HepG2 (cell line): ENCODE data around the gene MAPK6. TPM values are rescaled to one million over a fixed set of nuclear protein-coding genes. Genes with fewer than 3 reads are reported as not detected.

Experiments
- GTF2F1 ChIP-seq: fragments of 150-350 bp; IDR thresholded peaks from 2 replicates; pipeline ENCODE4 v1.6.1; 2014; ENCODE audit warnings: low read length
- HHEX ChIP-seq: IDR thresholded peaks from 2 replicates; pipeline ENCODE4 v1.6.1; 2016; ENCODE audit warnings: control low read depth
- PITX1 ChIP-seq: sonication (generic); formaldehyde crosslinking; IDR thresholded peaks from 2 replicates; pipeline ENCODE4 v1.5.1; 2020; ENCODE audit warnings: mild to moderate bottlenecking, missing genetic modification reagents
- ZFYVE20 ChIP-seq: sonication (generic); formaldehyde crosslinking; IDR thresholded peaks from 2 replicates; pipeline ENCODE4 v1.8.0; 2023; ENCODE audit warnings: low read depth, mild to moderate bottlenecking, moderate library complexity, missing genetic modification reagents, borderline replicate concordance
- ZNF441 ChIP-seq: sonication (generic); formaldehyde crosslinking; IDR thresholded peaks from 2 replicates; pipeline ENCODE4 v1.7.0; 2021; ENCODE audit warnings: missing genetic modification reagents, borderline replicate concordance
- polyA plus RNA-seq, 8 experiments: library from polyadenylated mRNA; depleted of rRNA in 3 of 8; stranded (reverse) in 7 of 8; unstranded in 1 of 8; fragments of >200 nt; fragmentation: Illumina TruSeq in 4 of 8; extraction: Trizol in 4 of 8; gene quantifications; 2 replicates each; pipeline versions ENCODE4 v1.2.1 to v1.2.3, GENCODE V29; 2011 to 2016; ENCODE audit warnings: low read depth in 4 of 8, missing spikeins in 1 of 8, mixed read lengths in 1 of 8; ENCODE audit not compliant: insufficient read depth in 1 of 8
- total RNA-seq, 5 experiments: library from RNA; depleted of rRNA; stranded (reverse); fragments of >200 nt; fragmentation: Illumina TruSeq; extraction: Trizol; gene quantifications; 2 replicates each; pipeline ENCODE4 v1.2.3, GENCODE V29; 2016; ENCODE audit warnings: low read depth in 1 of 5
- TF ChIP-seq, protein P1 (sequence below): sonication (generic); formaldehyde crosslinking; IDR thresholded peaks from 2 replicates; pipeline ENCODE4 v1.4.0; 2020; ENCODE audit warnings: missing genetic modification reagents
- TF ChIP-seq, protein P2 (sequence below): sonication (generic); formaldehyde crosslinking; IDR thresholded peaks from 2 replicates; pipeline ENCODE4 v1.5.0; 2020; ENCODE audit warnings: mild to moderate bottlenecking, missing genetic modification reagents

MAPK6 gene
- total and polyA plus RNA-seq, 2 of the 13 experiments (the other 11 are each of a cell fraction or from before 2014, with no cell fraction given) = 89.5 to 99.7 TPM

- TF ChIP-seq, protein P1, sequence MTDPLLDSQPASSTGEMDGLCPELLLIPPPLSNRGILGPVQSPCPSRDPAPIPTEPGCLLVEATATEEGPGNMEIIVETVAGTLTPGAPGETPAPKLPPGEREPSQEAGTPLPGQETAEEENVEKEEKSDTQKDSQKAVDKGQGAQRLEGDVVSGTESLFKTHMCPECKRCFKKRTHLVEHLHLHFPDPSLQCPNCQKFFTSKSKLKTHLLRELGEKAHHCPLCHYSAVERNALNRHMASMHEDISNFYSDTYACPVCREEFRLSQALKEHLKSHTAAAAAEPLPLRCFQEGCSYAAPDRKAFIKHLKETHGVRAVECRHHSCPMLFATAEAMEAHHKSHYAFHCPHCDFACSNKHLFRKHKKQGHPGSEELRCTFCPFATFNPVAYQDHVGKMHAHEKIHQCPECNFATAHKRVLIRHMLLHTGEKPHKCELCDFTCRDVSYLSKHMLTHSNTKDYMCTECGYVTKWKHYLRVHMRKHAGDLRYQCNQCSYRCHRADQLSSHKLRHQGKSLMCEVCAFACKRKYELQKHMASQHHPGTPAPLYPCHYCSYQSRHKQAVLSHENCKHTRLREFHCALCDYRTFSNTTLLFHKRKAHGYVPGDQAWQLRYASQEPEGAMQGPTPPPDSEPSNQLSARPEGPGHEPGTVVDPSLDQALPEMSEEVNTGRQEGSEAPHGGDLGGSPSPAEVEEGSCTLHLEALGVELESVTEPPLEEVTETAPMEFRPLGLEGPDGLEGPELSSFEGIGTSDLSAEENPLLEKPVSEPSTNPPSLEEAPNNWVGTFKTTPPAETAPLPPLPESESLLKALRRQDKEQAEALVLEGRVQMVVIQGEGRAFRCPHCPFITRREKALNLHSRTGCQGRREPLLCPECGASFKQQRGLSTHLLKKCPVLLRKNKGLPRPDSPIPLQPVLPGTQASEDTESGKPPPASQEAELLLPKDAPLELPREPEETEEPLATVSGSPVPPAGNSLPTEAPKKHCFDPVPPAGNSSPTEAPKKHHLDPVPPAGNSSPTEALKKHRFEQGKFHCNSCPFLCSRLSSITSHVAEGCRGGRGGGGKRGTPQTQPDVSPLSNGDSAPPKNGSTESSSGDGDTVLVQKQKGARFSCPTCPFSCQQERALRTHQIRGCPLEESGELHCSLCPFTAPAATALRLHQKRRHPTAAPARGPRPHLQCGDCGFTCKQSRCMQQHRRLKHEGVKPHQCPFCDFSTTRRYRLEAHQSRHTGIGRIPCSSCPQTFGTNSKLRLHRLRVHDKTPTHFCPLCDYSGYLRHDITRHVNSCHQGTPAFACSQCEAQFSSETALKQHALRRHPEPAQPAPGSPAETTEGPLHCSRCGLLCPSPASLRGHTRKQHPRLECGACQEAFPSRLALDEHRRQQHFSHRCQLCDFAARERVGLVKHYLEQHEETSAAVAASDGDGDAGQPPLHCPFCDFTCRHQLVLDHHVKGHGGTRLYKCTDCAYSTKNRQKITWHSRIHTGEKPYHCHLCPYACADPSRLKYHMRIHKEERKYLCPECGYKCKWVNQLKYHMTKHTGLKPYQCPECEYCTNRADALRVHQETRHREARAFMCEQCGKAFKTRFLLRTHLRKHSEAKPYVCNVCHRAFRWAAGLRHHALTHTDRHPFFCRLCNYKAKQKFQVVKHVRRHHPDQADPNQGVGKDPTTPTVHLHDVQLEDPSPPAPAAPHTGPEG (CRISPR knock-in tag) = no peak
- TF ChIP-seq PITX1 (CRISPR knock-in tag) (peak; percentile 88), HHEX (CRISPR knock-in tag) (no peak), ZFYVE20 (no peak), GTF2F1 (no peak), ZNF441 (CRISPR knock-in tag) (peak; percentile 91)
- TF ChIP-seq, protein P2, sequence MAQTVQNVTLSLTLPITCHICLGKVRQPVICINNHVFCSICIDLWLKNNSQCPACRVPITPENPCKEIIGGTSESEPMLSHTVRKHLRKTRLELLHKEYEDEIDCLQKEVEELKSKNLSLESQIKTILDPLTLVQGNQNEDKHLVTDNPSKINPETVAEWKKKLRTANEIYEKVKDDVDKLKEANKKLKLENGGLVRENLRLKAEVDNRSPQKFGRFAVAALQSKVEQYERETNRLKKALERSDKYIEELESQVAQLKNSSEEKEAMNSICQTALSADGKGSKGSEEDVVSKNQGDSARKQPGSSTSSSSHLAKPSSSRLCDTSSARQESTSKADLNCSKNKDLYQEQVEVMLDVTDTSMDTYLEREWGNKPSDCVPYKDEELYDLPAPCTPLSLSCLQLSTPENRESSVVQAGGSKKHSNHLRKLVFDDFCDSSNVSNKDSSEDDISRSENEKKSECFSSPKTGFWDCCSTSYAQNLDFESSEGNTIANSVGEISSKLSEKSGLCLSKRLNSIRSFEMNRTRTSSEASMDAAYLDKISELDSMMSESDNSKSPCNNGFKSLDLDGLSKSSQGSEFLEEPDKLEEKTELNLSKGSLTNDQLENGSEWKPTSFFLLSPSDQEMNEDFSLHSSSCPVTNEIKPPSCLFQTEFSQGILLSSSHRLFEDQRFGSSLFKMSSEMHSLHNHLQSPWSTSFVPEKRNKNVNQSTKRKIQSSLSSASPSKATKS (CRISPR knock-in tag) = no peak
These were observed 48.7 kb upstream of the MAPK6 start (continued) for GRCh38 chr15:51970132-51970817.
